ENCODE data around the gene ADPRHL1.

GRCh38 chr13:113430378-113431110 is 22.7 kb downstream of the ADPRHL1 start:
- TF ChIP-seq CTCF (conservative IDR thresholded peaks at IDR 0.05 in 1 of 2, IDR thresholded peaks at IDR 0.05 in 1 of 2; ENCODE audit: extremely low read depth in 1 of 2, insufficient read depth in 1 of 2, low read depth in 1 of 2, low read length in 2 of 2) = no peak
- no peak for TF ChIP-seq EZH2 (IDR thresholded peaks at IDR 0.05; ENCODE audit: borderline replicate concordance, low read length)
